Hepatocyte (in vitro differentiated cells): ENCODE results near the gene F7. TPM values are rescaled to one million over a fixed set of nuclear protein-coding genes. Genes with fewer than 3 reads are reported as not detected.

Experiments
- DNase-seq: peaks from one replicate; pipeline ENCODE4 v3.0.0-alpha.2; 2016; ENCODE audit warnings: low spot score
- H2AFZ ChIP-seq: fragments of 200-600 bp; sonication (generic); 2 replicates; pipeline ENCODE4 v1.6.0; 2016; ENCODE audit warnings: antibody characterized with exemption, mild to moderate bottlenecking
- H3K27ac ChIP-seq: fragments of 200-600 bp; sonication (generic); 2 replicates; pipeline ENCODE4 v1.5.1; 2016; ENCODE audit warnings: mild to moderate bottlenecking
- H3K27me3 ChIP-seq: fragments of 200-600 bp; sonication (generic); 2 replicates; pipeline ENCODE4 v1.6.1; 2016
- H3K36me3 ChIP-seq: fragments of 200-600 bp; sonication (generic); replicated peaks from 2 replicates; pipeline ENCODE4 v1.5.1; 2016; ENCODE audit warnings: low read depth; ENCODE audit not compliant: insufficient read depth
- H3K4me1 ChIP-seq: fragments of 200-600 bp; sonication (generic); 2 replicates; pipeline ENCODE4 v1.5.1; 2016; ENCODE audit warnings: mild to moderate bottlenecking, moderate library complexity; ENCODE audit not compliant: insufficient read depth
- H3K4me2 ChIP-seq: fragments of 200-600 bp; sonication (generic); 2 replicates; pipeline ENCODE4 v1.6.0; 2016
- H3K4me3 ChIP-seq: fragments of 200-600 bp; sonication (generic); 2 replicates; pipeline ENCODE4 v1.5.1; 2016; ENCODE audit warnings: mild to moderate bottlenecking
- H3K79me2 ChIP-seq: fragments of 200-600 bp; sonication (generic); 2 replicates; pipeline ENCODE4 v1.6.0; 2017; ENCODE audit warnings: mild to moderate bottlenecking
- H3K9me2 ChIP-seq: fragments of 200-600 bp; sonication (generic); replicated peaks from 2 replicates; pipeline ENCODE4 v1.6.0; 2017; ENCODE audit warnings: mild to moderate bottlenecking; ENCODE audit not compliant: insufficient read depth
- H3K9me3 ChIP-seq: fragments of 200-600 bp; sonication (generic); 2 replicates; pipeline ENCODE4 v1.5.1; 2016; ENCODE audit warnings: low read depth, mild to moderate bottlenecking
- H4K20me1 ChIP-seq: fragments of 200-600 bp; sonication (generic); 2 replicates; pipeline ENCODE4 v1.6.0; 2016; ENCODE audit warnings: mild to moderate bottlenecking; ENCODE audit not compliant: insufficient read depth, poor library complexity, severe bottlenecking
- CTCF ChIP-seq: fragments of 200-600 bp; sonication (generic); IDR thresholded peaks from 2 replicates; pipeline ENCODE4 v1.5.1; 2016; ENCODE audit warnings: antibody characterized with exemption, mild to moderate bottlenecking; ENCODE audit not compliant: poor library complexity
- EZH2 ChIP-seq: fragments of 200-600 bp; sonication (generic); IDR thresholded peaks from 2 replicates; pipeline ENCODE4 v1.6.1; 2016; ENCODE audit warnings: antibody characterized with exemption, mild to moderate bottlenecking, borderline replicate concordance
- EZH2phosphoT487 ChIP-seq: fragments of 200-600 bp; sonication (generic); IDR thresholded peaks from one replicate; pipeline ENCODE4 v1.6.1; 2018; ENCODE audit warnings: antibody characterized with exemption, mild to moderate bottlenecking, low read depth, moderate library complexity; ENCODE audit not compliant: unreplicated experiment, severe bottlenecking
- WGBS: methylation state at CpG from one replicate; pipeline ENCODE4 v1.1.6; 2016; ENCODE audit warnings: low lambda C conversion rate; ENCODE audit errors: missing lambda C conversion rate; 5-methylcytosine and 5-hydroxymethylcytosine counted together
- polyA plus RNA-seq: library from polyadenylated mRNA; unstranded; fragments of >200 nt; fragmentation: Nextera tagmentation; extraction: Ambion mirVana; gene quantifications from 2 replicates; pipeline ENCODE4 v1.2.1, GENCODE V29; 2016
- total RNA-seq: library from RNA; depleted of rRNA; stranded (reverse); fragments of >200 nt; gene quantifications from 2 replicates; pipeline ENCODE4 v1.2.3, GENCODE V29; 2014

Gene F7
- total and polyA plus RNA-seq, 2 experiments from 2014 or later = 12.6 to 24.0 TPM

- TF ChIP-seq EZH2 = no peak
- TF ChIP-seq CTCF = no peak
- TF ChIP-seq EZH2phosphoT487 = no peak
- Histone ChIP-seq H3K27ac (no peak overlapping the region), H3K79me2 (peaks cover 9% of the 10 kb centered on the region), H3K27me3 (no peaks in the 10 kb centered on the region), H3K4me3 (no peak overlapping the region), H3K9me3 (no peaks in the 10 kb centered on the region), H3K9me2 (no peaks in the 10 kb centered on the region), H3K4me2 (no peak overlapping the region), H3K36me3 (no peaks in the 10 kb centered on the region), H3K4me1 (peaks cover 21% of the 10 kb centered on the region), H2AFZ (no peak overlapping the region), H4K20me1 (no peaks in the 10 kb centered on the region)
- WGBS = 92% methylated on average over 16 of the region's 16 CpGs
- no peak for DNase-seq
Observed at GRCh38 chr13:113119166-113119821, 13.7 kb downstream of the F7 start.

- peaks cover 12% of the 10 kb centered on the region for H3K79me2 ChIP-seq
- no peak for DNase-seq
- H3K27ac ChIP-seq = no peak overlapping the region
- WGBS = 94% methylated on average over 7 of the region's 7 CpGs
- peaks cover 21% of the 10 kb centered on the region for H3K4me1 ChIP-seq
- no peaks in the 10 kb centered on the region for H3K36me3 ChIP-seq
- no peak overlapping the region for H3K4me2 ChIP-seq
- no peaks in the 10 kb centered on the region for H3K9me3 ChIP-seq
- H2AFZ ChIP-seq = no peak overlapping the region
- H4K20me1 ChIP-seq = no peaks in the 10 kb centered on the region
- TF ChIP-seq CTCF = no peak
- TF ChIP-seq EZH2 = no peak
- no peaks in the 10 kb centered on the region for H3K9me2 ChIP-seq
- H3K27me3 ChIP-seq = no peaks in the 10 kb centered on the region
- no peak overlapping the region for H3K4me3 ChIP-seq
Observed at GRCh38 chr13:113119822-113120189, 14.2 kb downstream of the F7 start.

- Histone ChIP-seq H3K9me2 (no peaks in the 10 kb centered on the region), H3K27ac (no peak overlapping the region), H2AFZ (no peak overlapping the region), H4K20me1 (no peaks in the 10 kb centered on the region), H3K27me3 (no peaks in the 10 kb centered on the region), H3K4me1 (peaks cover 21% of the 10 kb centered on the region), H3K9me3 (no peaks in the 10 kb centered on the region), H3K4me3 (no peak overlapping the region), H3K36me3 (no peaks in the 10 kb centered on the region), H3K79me2 (peaks cover 18% of the 10 kb centered on the region), H3K4me2 (no peak overlapping the region)
- no peak for TF ChIP-seq EZH2
- TF ChIP-seq CTCF = no peak
- TF ChIP-seq EZH2phosphoT487 = no peak
- DNase-seq = no peak
- WGBS = 87% methylated on average over 19 of the region's 19 CpGs
Observed at GRCh38 chr13:113120300-113121182, 14.9 kb downstream of the F7 start.
